ENCODE data around the gene PTDSS2. TPM values are rescaled to one million over a fixed set of nuclear protein-coding genes. Genes with fewer than 3 reads are reported as not detected.
A peak's percentile ranks its signal among the peaks of the same experiment; 100 is the strongest.

The PTDSS2 gene
- total and polyA plus RNA-seq, 2 donors from 2014 or later, result 28.5 to 37.7 TPM

DNA sequence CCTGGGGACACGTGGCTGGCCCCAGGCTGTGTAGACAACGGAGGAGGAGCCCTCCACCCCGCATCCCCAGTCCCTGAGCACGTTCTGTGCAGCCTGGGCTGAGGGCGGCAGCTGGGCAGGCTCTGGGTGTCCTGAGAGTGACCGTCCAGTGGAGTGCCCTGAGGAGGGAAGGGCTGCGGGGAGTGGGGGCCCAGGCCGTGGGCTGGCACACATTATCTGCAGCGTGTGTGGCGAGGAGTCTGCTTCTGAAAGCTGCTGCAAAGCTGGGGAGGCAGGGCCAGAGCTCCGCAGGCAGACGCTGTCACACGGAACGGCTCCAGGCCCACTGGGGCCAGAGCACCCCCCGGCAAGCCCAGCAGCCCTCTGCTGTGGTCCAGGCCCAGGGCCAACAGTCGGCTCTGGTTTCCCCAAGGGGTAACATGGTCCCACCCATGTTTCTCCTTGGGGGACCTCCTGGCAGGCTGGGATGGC is 7.4 kb upstream of the PTDSS2 start:
- no peak overlapping the region for H3K9ac ChIP-seq (ENCODE audit: low read length in 3 of 3)
- H3K27ac ChIP-seq (ENCODE audit: low read depth in 2 of 2, low read length in 2 of 2), result no peak overlapping the region
- H3K9me3 ChIP-seq (ENCODE audit: control insufficient read depth in 2 of 3, insufficient read depth in 1 of 3, low read length in 3 of 3), result no peaks in the 10 kb centered on the region
- no peak overlapping the region for H3K4me3 ChIP-seq (ENCODE audit: low read length in 3 of 3)
- DNase-seq, result peak in 1 of 5 donors; percentile 63
- no peak for FAIRE-seq
- H3K36me3 ChIP-seq (ENCODE audit: control insufficient read depth in 2 of 3, insufficient read depth in 3 of 3, low read length in 3 of 3), result no peaks in the 10 kb centered on the region
- intact Hi-C loops (cut with DNase I), result no loop called here
- TF ChIP-seq, protein P1, sequence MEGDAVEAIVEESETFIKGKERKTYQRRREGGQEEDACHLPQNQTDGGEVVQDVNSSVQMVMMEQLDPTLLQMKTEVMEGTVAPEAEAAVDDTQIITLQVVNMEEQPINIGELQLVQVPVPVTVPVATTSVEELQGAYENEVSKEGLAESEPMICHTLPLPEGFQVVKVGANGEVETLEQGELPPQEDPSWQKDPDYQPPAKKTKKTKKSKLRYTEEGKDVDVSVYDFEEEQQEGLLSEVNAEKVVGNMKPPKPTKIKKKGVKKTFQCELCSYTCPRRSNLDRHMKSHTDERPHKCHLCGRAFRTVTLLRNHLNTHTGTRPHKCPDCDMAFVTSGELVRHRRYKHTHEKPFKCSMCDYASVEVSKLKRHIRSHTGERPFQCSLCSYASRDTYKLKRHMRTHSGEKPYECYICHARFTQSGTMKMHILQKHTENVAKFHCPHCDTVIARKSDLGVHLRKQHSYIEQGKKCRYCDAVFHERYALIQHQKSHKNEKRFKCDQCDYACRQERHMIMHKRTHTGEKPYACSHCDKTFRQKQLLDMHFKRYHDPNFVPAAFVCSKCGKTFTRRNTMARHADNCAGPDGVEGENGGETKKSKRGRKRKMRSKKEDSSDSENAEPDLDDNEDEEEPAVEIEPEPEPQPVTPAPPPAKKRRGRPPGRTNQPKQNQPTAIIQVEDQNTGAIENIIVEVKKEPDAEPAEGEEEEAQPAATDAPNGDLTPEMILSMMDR (IDR thresholded peaks at IDR 0.05; ENCODE audit: borderline replicate concordance, extremely low read depth, insufficient read depth), result no peak
- H3K27me3 ChIP-seq (ENCODE audit: control insufficient read depth, insufficient read depth, low read length), result no peaks in the 10 kb centered on the region
- peaks cover 0 to 5% (median 0%) of the 10 kb centered on the region in 3 donors for H3K4me1 ChIP-seq (ENCODE audit: control insufficient read depth in 2 of 3, insufficient read depth in 2 of 3, low read depth in 1 of 3, low read length in 3 of 3)

DNA sequence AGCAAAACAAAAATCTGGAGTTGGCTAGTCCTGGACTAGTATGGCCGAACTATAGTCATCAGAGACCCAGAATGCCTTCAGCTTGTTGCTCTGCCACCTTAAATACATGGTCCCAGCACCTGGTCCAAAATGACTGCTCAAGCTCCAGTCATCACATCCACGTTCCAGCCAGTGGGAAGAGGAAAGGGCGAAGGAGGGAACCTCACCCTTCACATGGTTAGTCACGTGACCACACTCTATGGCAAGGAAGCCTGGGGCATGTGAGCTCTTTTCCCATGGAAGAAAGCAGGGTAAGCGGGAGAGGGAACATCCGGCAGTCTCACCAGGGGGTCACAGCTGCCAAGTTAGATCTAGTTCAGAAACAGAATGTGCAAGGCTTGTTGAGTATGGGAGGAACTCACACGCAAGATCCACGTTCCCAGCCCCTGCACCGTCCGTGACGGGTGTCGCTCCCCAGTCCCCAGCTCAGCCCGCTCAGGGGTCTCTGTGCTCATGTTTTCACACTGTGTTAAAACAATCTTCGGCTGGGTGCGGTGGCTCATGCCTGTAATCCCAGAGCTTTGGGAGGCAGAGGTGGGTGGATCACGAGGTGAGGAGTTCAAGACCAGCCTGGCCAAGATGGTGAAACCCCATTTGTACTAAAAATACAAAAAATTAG is 6.4 kb upstream of the PTDSS2 start:
- Histone ChIP-seq H3K9ac (ENCODE audit: low read length in 3 of 3) (no peak overlapping the region), H3K36me3 (ENCODE audit: control insufficient read depth in 2 of 3, insufficient read depth in 3 of 3, low read length in 3 of 3) (no peaks in the 10 kb centered on the region), H3K27me3 (ENCODE audit: control insufficient read depth, insufficient read depth, low read length) (no peaks in the 10 kb centered on the region), H3K4me3 (ENCODE audit: low read length in 3 of 3) (no peak overlapping the region), H3K9me3 (ENCODE audit: control insufficient read depth in 2 of 3, insufficient read depth in 1 of 3, low read length in 3 of 3) (no peaks in the 10 kb centered on the region), H3K4me1 (ENCODE audit: control insufficient read depth in 2 of 3, insufficient read depth in 2 of 3, low read depth in 1 of 3, low read length in 3 of 3) (peaks cover 0 to 9% (median 0%) of the 10 kb centered on the region in 3 donors), H3K27ac (ENCODE audit: low read depth in 2 of 2, low read length in 2 of 2) (no peak overlapping the region)
- FAIRE-seq, result no peak
- DNase-seq, result peak in 1 of 5 donors; percentile 59
- TF ChIP-seq, protein P1 (IDR thresholded peaks at IDR 0.05; ENCODE audit: borderline replicate concordance, extremely low read depth, insufficient read depth), result no peak
- intact Hi-C loops (cut with DNase I), result no loop called here

DNA sequence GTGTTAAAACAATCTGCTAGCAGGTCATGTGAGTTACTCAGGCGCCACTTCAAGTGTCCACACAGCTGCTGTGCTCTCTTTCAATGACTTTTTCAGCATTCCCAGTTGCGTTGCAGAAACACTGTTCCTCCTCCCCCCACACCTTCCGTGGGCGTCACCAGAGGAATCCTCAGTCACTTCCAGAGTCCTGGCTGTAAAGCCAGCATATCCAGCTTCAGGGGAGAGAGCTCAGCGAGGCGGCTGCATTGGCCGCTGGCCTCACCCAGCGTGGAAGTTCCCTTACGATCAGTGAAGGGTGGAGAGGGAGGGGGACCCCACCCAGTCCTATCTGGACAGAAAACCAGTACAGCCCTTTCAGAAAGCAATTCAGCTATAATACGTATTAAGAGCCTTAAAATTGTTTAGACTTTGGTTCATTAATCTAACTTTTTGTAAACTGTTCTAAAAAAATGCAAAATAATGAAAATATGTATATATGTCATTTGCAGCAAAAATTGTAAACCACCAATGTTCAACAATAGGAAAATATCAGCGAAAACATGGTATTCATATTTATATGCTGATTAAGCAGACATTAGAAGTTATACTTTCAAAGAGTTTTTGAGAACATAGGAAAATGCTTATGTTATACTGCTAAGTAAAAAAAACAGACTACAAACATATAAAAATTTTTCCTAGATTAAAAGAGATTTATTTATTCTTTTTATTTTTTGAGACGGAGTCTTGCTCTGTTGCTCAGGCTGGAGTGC is 5.5 kb upstream of the PTDSS2 start:
- FAIRE-seq, result no peak
- H3K27ac ChIP-seq (ENCODE audit: low read depth in 2 of 2, low read length in 2 of 2), result no peak overlapping the region

More for the DNA sequence above, 5.5 kb upstream of the PTDSS2 start:
- Histone ChIP-seq H3K9me3 (ENCODE audit: control insufficient read depth in 2 of 3, insufficient read depth in 1 of 3, low read length in 3 of 3) (no peaks in the 10 kb centered on the region), H3K4me1 (ENCODE audit: control insufficient read depth in 2 of 3, insufficient read depth in 2 of 3, low read depth in 1 of 3, low read length in 3 of 3) (peaks cover 0 to 16% (median 0%) of the 10 kb centered on the region in 3 donors), H3K36me3 (ENCODE audit: control insufficient read depth in 2 of 3, insufficient read depth in 3 of 3, low read length in 3 of 3) (no peaks in the 10 kb centered on the region), H3K4me3 (ENCODE audit: low read length in 3 of 3) (no peak overlapping the region), H3K9ac (ENCODE audit: low read length in 3 of 3) (no peak overlapping the region), H3K27me3 (ENCODE audit: control insufficient read depth, insufficient read depth, low read length) (no peaks in the 10 kb centered on the region)
- DNase-seq, result peak in 4 of 5 donors; percentile 28 to 76 (median 40)
- TF ChIP-seq, protein P1 (IDR thresholded peaks at IDR 0.05; ENCODE audit: borderline replicate concordance, extremely low read depth, insufficient read depth), result no peak
- intact Hi-C loops (cut with DNase I), result no loop called here
